H1 (cell line): ENCODE measurements around the gene RAMACL. TPM values are rescaled to one million over a fixed set of nuclear protein-coding genes. Genes with fewer than 3 reads are reported as not detected.
A peak's percentile ranks its signal among the peaks of the same experiment; 100 is the strongest.

ENCODE experiments used
- CTCF ChIA-PET: fragments of 300-600 bp; sonication (Branson Sonifier 250); formaldehyde crosslinking; loops from one replicate; lab custom pipeline; 2021; ENCODE audit not compliant: partially characterized antibody; lab: Charles Lee
- POLR2A ChIA-PET: fragments of 300-600 bp; sonication (Branson Sonifier 250); formaldehyde crosslinking; loops from one replicate; lab custom pipeline; 2021; ENCODE audit warnings: inconsistent platforms; ENCODE audit not compliant: partially characterized antibody; lab: Charles Lee
- DNase-seq, 2 experiments: peaks; one replicate each; pipeline versions ENCODE4 v3.0.0 to v3.0.0-alpha.2; 2010 to 2022; ENCODE audit warnings: low spot score in 2 of 2, low read depth in 1 of 2, mixed read lengths in 1 of 2
- FAIRE-seq: peaks from 2 replicates; lab custom pipeline; 2011; peaks lifted over from hg19 to GRCh38; lab: Jason Lieb, UNC
- H2AFZ ChIP-seq: 2 replicates; pipeline ENCODE4 v1.8.1; 2012; ENCODE audit warnings: low read length, inconsistent platforms
- H2AK5ac ChIP-seq: 2 replicates; pipeline ENCODE4 v1.6.1; 2013; ENCODE audit warnings: low read depth, low read length
- H2BK120ac ChIP-seq: replicated peaks from 2 replicates; pipeline ENCODE3; 2013; ENCODE audit warnings: low read depth, low read length, inconsistent platforms
- H2BK12ac ChIP-seq: 2 replicates; pipeline ENCODE4 v1.6.1; 2013; ENCODE audit warnings: low read depth, low read length
- H2BK15ac ChIP-seq: 2 replicates; pipeline ENCODE4 v1.6.1; 2013; ENCODE audit warnings: low read length
- H2BK20ac ChIP-seq: 2 replicates; pipeline ENCODE4 v1.6.1; 2013; ENCODE audit warnings: low read length
- H2BK5ac ChIP-seq: 2 replicates; pipeline ENCODE4 v1.6.1; 2013; ENCODE audit warnings: low read depth, low read length
- H3K14ac ChIP-seq: 2 replicates; pipeline ENCODE4 v1.6.1; 2013; ENCODE audit warnings: inconsistent platforms; ENCODE audit not compliant: insufficient read length
- H3K18ac ChIP-seq: 2 replicates; pipeline ENCODE4 v1.6.1; 2013; ENCODE audit warnings: low read length; ENCODE audit errors: extremely low read depth
- H3K23ac ChIP-seq: 2 replicates; pipeline ENCODE4 v1.6.1; 2013; ENCODE audit warnings: inconsistent platforms; ENCODE audit not compliant: insufficient read length
- H3K23me2 ChIP-seq: 2 replicates; pipeline ENCODE4 v1.6.1; 2013; ENCODE audit warnings: low read depth, low read length
- H3K27ac ChIP-seq: 2 replicates; pipeline ENCODE4 v1.6.1; 2011; ENCODE audit warnings: low read depth, low read length, inconsistent platforms
- H3K27me3 ChIP-seq, 4 experiments: replicated peaks in 1 of 4; 1 replicate in 1 of 4; 2 replicates in 3 of 4; pipeline versions ENCODE4 v1.6.1 to v1.8.1; 2011 to 2013; ENCODE audit warnings: low read length in 3 of 4, mild to moderate bottlenecking in 3 of 4, inconsistent platforms in 2 of 4, mixed read lengths in 2 of 4, moderate library complexity in 1 of 4; ENCODE audit not compliant: control insufficient read depth in 3 of 4, insufficient read depth in 3 of 4; ENCODE audit errors: extremely low read depth in 1 of 4
- H3K36me3 ChIP-seq, 4 experiments: 2 replicates each; pipeline versions ENCODE4 v1.6.1 to v1.8.1; 2011 to 2013; ENCODE audit warnings: mild to moderate bottlenecking in 4 of 4, low read length in 3 of 4, moderate library complexity in 2 of 4, control low read depth in 1 of 4, inconsistent platforms in 1 of 4; ENCODE audit not compliant: insufficient read depth in 4 of 4, control insufficient read depth in 2 of 4
- H3K4ac ChIP-seq: replicated peaks from 2 replicates; pipeline ENCODE3; 2013; ENCODE audit warnings: low read length, low read depth, mixed read lengths, inconsistent platforms; ENCODE audit not compliant: insufficient read length
- H3K4me1 ChIP-seq, 4 experiments: replicated peaks in 1 of 4; 1 replicate in 1 of 4; 2 replicates in 3 of 4; pipeline versions ENCODE4 v1.6.1 to v1.8.1; 2011 to 2013; ENCODE audit warnings: low read length in 3 of 4, inconsistent platforms in 2 of 4, mixed read lengths in 1 of 4; ENCODE audit not compliant: insufficient read depth in 4 of 4, control insufficient read depth in 3 of 4
- H3K4me2 ChIP-seq, 2 experiments: 2 replicates each; pipeline versions ENCODE4 v1.6.1 to v1.8.1; 2011 to 2013; ENCODE audit warnings: low read depth in 2 of 2, low read length in 2 of 2, control low read depth in 1 of 2, inconsistent platforms in 1 of 2, mild to moderate bottlenecking in 1 of 2; ENCODE audit not compliant: insufficient read depth in 1 of 2
- H3K4me3 ChIP-seq, 4 experiments: fragments of 200-600, 300-600 bp in 1 of 4; sonication (generic), shearing (Covaris generic), sonication (Bioruptor Twin) in 1 of 4; 2 replicates each; pipeline versions ENCODE4 v1.5.1 to v1.8.1; 2011 to 2016; ENCODE audit warnings: low read length in 4 of 4, low read depth in 3 of 4, control low read depth in 2 of 4, inconsistent platforms in 2 of 4, mild to moderate bottlenecking in 2 of 4, mixed read lengths in 1 of 4, moderate library complexity in 1 of 4; ENCODE audit not compliant: insufficient read depth in 2 of 4; ENCODE audit errors: extremely low read depth in 1 of 4
- H3K56ac ChIP-seq: replicated peaks from 2 replicates; pipeline ENCODE3; 2013; ENCODE audit warnings: low read depth, mild to moderate bottlenecking, mixed read lengths, low read length, inconsistent platforms; ENCODE audit not compliant: insufficient read length
- H3K79me1 ChIP-seq: 2 replicates; pipeline ENCODE4 v1.6.1; 2013; ENCODE audit warnings: low read depth, low read length, control low read depth
- H3K79me2 ChIP-seq, 2 experiments: 2 replicates each; pipeline versions ENCODE4 v1.6.1 to v1.8.1; 2012 to 2013; ENCODE audit warnings: low read length in 2 of 2, mild to moderate bottlenecking in 2 of 2, inconsistent platforms in 1 of 2; ENCODE audit not compliant: insufficient read depth in 2 of 2, control insufficient read depth in 1 of 2
- H3K9ac ChIP-seq, 4 experiments: replicated peaks in 1 of 4; 1 replicate in 1 of 4; 2 replicates in 3 of 4; pipeline versions ENCODE4 v1.6.1 to v1.8.1; 2011 to 2013; ENCODE audit warnings: low read depth in 3 of 4, low read length in 3 of 4, control low read depth in 2 of 4, mild to moderate bottlenecking in 2 of 4, moderate library complexity in 2 of 4, inconsistent platforms in 1 of 4; ENCODE audit errors: extremely low read depth in 1 of 4
- H3K9me3 ChIP-seq, 2 experiments: 2 replicates each; pipeline versions ENCODE4 v1.6.1 to v1.8.1; 2012 to 2013; ENCODE audit warnings: mild to moderate bottlenecking in 2 of 2, moderate library complexity in 2 of 2, control low read depth in 1 of 2, inconsistent platforms in 1 of 2, low read depth in 1 of 2, low read length in 1 of 2, mixed read lengths in 1 of 2; ENCODE audit not compliant: insufficient read depth in 2 of 2
- H4K20me1 ChIP-seq, 2 experiments: replicated peaks in 1 of 2; 2 replicates each; pipeline versions ENCODE3 to v1.8.1; 2011 to 2013; ENCODE audit warnings: inconsistent platforms in 2 of 2, low read length in 2 of 2, mild to moderate bottlenecking in 1 of 2; ENCODE audit not compliant: insufficient read depth in 2 of 2, control insufficient read depth in 1 of 2
- H4K5ac ChIP-seq: 2 replicates; pipeline ENCODE4 v1.6.1; 2013; ENCODE audit warnings: low read length, low read depth, mixed read lengths, inconsistent platforms; ENCODE audit not compliant: insufficient read length
- H4K8ac ChIP-seq: 2 replicates; pipeline ENCODE4 v1.8.0; 2013; ENCODE audit warnings: mild to moderate bottlenecking, moderate library complexity, low read length, inconsistent platforms; ENCODE audit not compliant: insufficient read depth; ENCODE audit errors: extremely low read depth
- H4K91ac ChIP-seq: replicated peaks from 2 replicates; pipeline ENCODE3; 2013; ENCODE audit warnings: low read length, mixed read lengths, inconsistent platforms; ENCODE audit not compliant: insufficient read length
- BCL11A ChIP-seq, 2 experiments: IDR thresholded peaks; one replicate each; pipeline ENCODE4 v1.6.1; 2011; ENCODE audit warnings: low read depth in 2 of 2, low read length in 2 of 2, mild to moderate bottlenecking in 2 of 2
- BRCA1 ChIP-seq: IDR thresholded peaks from 2 replicates; pipeline ENCODE4 v1.6.1; 2012; ENCODE audit warnings: low read depth, low read length, improper control_type of control experiment
- CBX5 ChIP-seq: fragments of 300-800, 300-1000 bp; sonication (generic); IDR thresholded peaks from 2 replicates; pipeline ENCODE4 v1.7.1; 2016; ENCODE audit warnings: antibody characterized with exemption, low read length, low read depth
- CHD1 ChIP-seq: IDR thresholded peaks from 2 replicates; pipeline ENCODE4 v1.6.1; 2012; ENCODE audit warnings: low read depth, low read length, improper control_type of control experiment
- EZH2 ChIP-seq: fragments of 200-600 bp; sonication (generic); IDR thresholded peaks from 2 replicates; pipeline ENCODE4 v1.7.1; 2012; ENCODE audit warnings: low read depth, mild to moderate bottlenecking, moderate library complexity, low read length, inconsistent platforms; ENCODE audit not compliant: severe bottlenecking
- FOSL1 ChIP-seq: IDR thresholded peaks from 2 replicates; pipeline ENCODE4 v1.6.1; 2011; ENCODE audit warnings: mild to moderate bottlenecking, low read depth, low read length, moderate library complexity; ENCODE audit not compliant: insufficient read depth
- KDM4A ChIP-seq: IDR thresholded peaks from one replicate; pipeline ENCODE4 v1.7.1; 2012; ENCODE audit warnings: low read depth, mild to moderate bottlenecking, moderate library complexity, low read length, inconsistent platforms; ENCODE audit not compliant: severe bottlenecking
- KDM5A ChIP-seq: fragments of 200-600 bp; IDR thresholded peaks from 2 replicates; pipeline ENCODE4 v1.7.1; 2012; ENCODE audit warnings: mild to moderate bottlenecking, low read length, inconsistent platforms, mixed read lengths
- MAFK ChIP-seq: IDR thresholded peaks from 2 replicates; pipeline ENCODE4 v1.6.1; 2012; ENCODE audit warnings: low read depth, mild to moderate bottlenecking, improper control_type of control experiment, low read length
- MAX ChIP-seq: IDR thresholded peaks from 2 replicates; pipeline ENCODE4 v1.6.1; 2012; ENCODE audit warnings: inconsistent platforms
- RBBP5 ChIP-seq: IDR thresholded peaks from 2 replicates; pipeline ENCODE4 v1.7.1; 2012; ENCODE audit warnings: low read depth, mild to moderate bottlenecking, inconsistent platforms, low read length, moderate library complexity, borderline replicate concordance
- TAF1 ChIP-seq: IDR thresholded peaks from 2 replicates; pipeline ENCODE4 v1.6.1; 2011; ENCODE audit warnings: mild to moderate bottlenecking, low read depth, low read length
- TEAD4 ChIP-seq: IDR thresholded peaks from 2 replicates; pipeline ENCODE4 v1.6.1; 2012; ENCODE audit warnings: low read depth, low read length, inconsistent platforms, mixed read lengths
- YY1 ChIP-seq: IDR thresholded peaks from 2 replicates; pipeline ENCODE4 v1.6.1; 2011; ENCODE audit warnings: low read depth, mild to moderate bottlenecking, low read length
- WGBS, 2 experiments: shearing (Covaris generic) in 1 of 2; methylation state at CpG; one replicate each; pipeline versions ENCODE4 v1.1.6 to v1.1.7; 2013 to 2015; ENCODE audit warnings: low lambda C conversion rate in 2 of 2, mixed read lengths in 2 of 2, inconsistent platforms in 1 of 2, low coverage in 1 of 2, missing lambda C conversion rate in 1 of 2; ENCODE audit not compliant: insufficient replicate concordance in 2 of 2, insufficient coverage in 1 of 2, insufficient read length in 1 of 2; ENCODE audit errors: extremely low coverage in 1 of 2, missing lambda C conversion rate in 1 of 2; 5-methylcytosine and 5-hydroxymethylcytosine counted together
- polyA plus RNA-seq, 7 experiments: library from polyadenylated mRNA; depleted of rRNA in 3 of 7; stranded (reverse) in 5 of 7; unstranded in 2 of 7; fragments of >200 nt in 5 of 7; fragments of 200-250 nt in 2 of 7; gene quantifications; 1 replicate in 5 of 7; 2 replicates in 1 of 7; 4 replicates in 1 of 7; pipeline versions ENCODE4 v1.2.1 to v1.2.3, GENCODE V29; 2011 to 2013; ENCODE audit warnings: missing spikeins in 2 of 7, mixed read lengths in 2 of 7
- total RNA-seq: library from RNA; stranded (reverse); fragmentation: NEBNext Ultra II Directional; extraction: Animal tissue kit (Norgen Biotek cat#: 25700); gene quantifications from 2 replicates; pipeline ENCODE4 v1.2.1, GENCODE V29; 2021

The RAMACL gene
- total and polyA plus RNA-seq, 2 of the 8 experiments (the other 6 are each of a cell fraction or from before 2014, with no cell fraction given), result 0.23 to 0.97 TPM

GRCh38 chr6:166541366-166541765, 45.1 kb downstream of the RAMACL start:
- H3K9me3 ChIP-seq, result no peaks in the 10 kb centered on the region
- no peak overlapping the region for H3K4me2 ChIP-seq
- peaks cover 3% of the 10 kb centered on the region for H3K79me1 ChIP-seq
- no peak overlapping the region for H2BK120ac ChIP-seq
- no peak overlapping the region for H3K9ac ChIP-seq
- no peak overlapping the region for H3K56ac ChIP-seq
- no peak overlapping the region for H2BK15ac ChIP-seq
- no peak overlapping the region for H3K23ac ChIP-seq
- H4K8ac ChIP-seq, result no peak overlapping the region
- peak overlapping the region; percentile 31; the same call in 1 of the 2 replicates for H2BK5ac ChIP-seq
- no peak overlapping the region for H3K4me3 ChIP-seq
- no peak overlapping the region for H4K5ac ChIP-seq
- 0 out of 2 replicates have a peak overlapping the region, but pooled peaks have one; percentile 42 for H2AK5ac ChIP-seq
- no peak overlapping the region for H3K14ac ChIP-seq
- H2BK12ac ChIP-seq, result peak overlapping the region; percentile 82; the same call in 1 of the 2 replicates
- H4K91ac ChIP-seq, result no peak overlapping the region
- H3K36me3 ChIP-seq, result peaks cover 0 to 3% (median 0%) of the 10 kb centered on the region in 4 experiments; a peak in 1 of 8 replicates
- POLR2A ChIA-PET, result interaction anchor here (1.1 to 1.6 kb wide), 4 partner anchors 15 to 86 kb away, joined by 3 to 4 read pairs (median 3); partner anchors contain the start of gene RPS6KA2
- H3K27ac ChIP-seq, result no peak overlapping the region
- H4K20me1 ChIP-seq, result peaks cover 0 to 2% of the 10 kb centered on the region in 2 experiments
- no peak for FAIRE-seq
- no peaks in the 10 kb centered on the region for H3K23me2 ChIP-seq
- no peak overlapping the region for H3K4ac ChIP-seq
- H3K18ac ChIP-seq, result no peak overlapping the region
- CTCF ChIA-PET, result interaction anchor here (0.7 to 1.5 kb wide), 3 partner anchors 10 to 15 kb away, joined by 3 to 4 read pairs (median 4); no protein-coding TSS in a partner anchor
- WGBS, 2 experiments, result 94% methylated on average over 10 of the region's 12 CpGs; no CpG with 5 or more reads in 1 of the 2 experiments
- no peak overlapping the region for H2BK20ac ChIP-seq
- no peak for DNase-seq
- H3K79me2 ChIP-seq, result no peaks in the 10 kb centered on the region; a peak in 1 of 4 replicates
- no peaks in the 10 kb centered on the region for H3K27me3 ChIP-seq
- peaks cover 7 to 16% (median 9%) of the 10 kb centered on the region in 4 experiments; a peak in 5 of 7 replicates for H3K4me1 ChIP-seq
- no peak overlapping the region for H2AFZ ChIP-seq
- no peak for TF ChIP-seq KDM4A
- no peak for TF ChIP-seq MAFK
- no peak for TF ChIP-seq CBX5
- TF ChIP-seq YY1, result no peak
- TF ChIP-seq CHD1, result no peak
- no peak for TF ChIP-seq BRCA1
- no peak for TF ChIP-seq FOSL1
- TF ChIP-seq TAF1, result no peak
- TF ChIP-seq BCL11A (IDR thresholded peaks at IDR 0.05; ENCODE audit: low read depth in 2 of 2, low read length in 2 of 2), result no peak
- TF ChIP-seq EZH2, result no peak
- no peak for TF ChIP-seq TEAD4
- TF ChIP-seq RBBP5, result no peak
- no peak for TF ChIP-seq KDM5A
- TF ChIP-seq MAX, result no peak
